Raji (cell line): ENCODE data around the gene POLG.

Experiments
- POLR2A ChIP-seq: IDR thresholded peaks from 2 replicates; pipeline ENCODE4 v1.6.1; 2011; ENCODE audit warnings: low read depth, low read length, control low read depth; ENCODE audit not compliant: insufficient read depth

The POLG gene

DNA sequence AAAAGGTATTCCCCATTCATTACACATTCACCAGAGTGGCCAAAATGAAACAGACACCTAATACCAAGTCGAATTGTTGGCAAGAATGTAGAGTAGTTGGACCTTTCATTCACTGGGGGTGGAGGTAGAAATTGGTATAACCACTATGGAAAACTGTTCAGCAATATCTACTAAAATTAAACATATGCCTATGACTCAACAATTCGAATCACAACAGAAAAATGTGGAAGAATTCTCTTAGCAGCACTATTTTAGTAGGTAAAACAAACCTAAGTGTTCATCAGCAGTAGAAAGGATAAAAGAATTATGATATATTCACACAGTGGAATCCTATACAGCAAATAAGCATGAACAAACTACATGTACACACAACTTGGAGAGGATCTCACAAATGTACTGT, 30.6 kb downstream of the POLG start:
- TF ChIP-seq POLR2A: no peak

DNA sequence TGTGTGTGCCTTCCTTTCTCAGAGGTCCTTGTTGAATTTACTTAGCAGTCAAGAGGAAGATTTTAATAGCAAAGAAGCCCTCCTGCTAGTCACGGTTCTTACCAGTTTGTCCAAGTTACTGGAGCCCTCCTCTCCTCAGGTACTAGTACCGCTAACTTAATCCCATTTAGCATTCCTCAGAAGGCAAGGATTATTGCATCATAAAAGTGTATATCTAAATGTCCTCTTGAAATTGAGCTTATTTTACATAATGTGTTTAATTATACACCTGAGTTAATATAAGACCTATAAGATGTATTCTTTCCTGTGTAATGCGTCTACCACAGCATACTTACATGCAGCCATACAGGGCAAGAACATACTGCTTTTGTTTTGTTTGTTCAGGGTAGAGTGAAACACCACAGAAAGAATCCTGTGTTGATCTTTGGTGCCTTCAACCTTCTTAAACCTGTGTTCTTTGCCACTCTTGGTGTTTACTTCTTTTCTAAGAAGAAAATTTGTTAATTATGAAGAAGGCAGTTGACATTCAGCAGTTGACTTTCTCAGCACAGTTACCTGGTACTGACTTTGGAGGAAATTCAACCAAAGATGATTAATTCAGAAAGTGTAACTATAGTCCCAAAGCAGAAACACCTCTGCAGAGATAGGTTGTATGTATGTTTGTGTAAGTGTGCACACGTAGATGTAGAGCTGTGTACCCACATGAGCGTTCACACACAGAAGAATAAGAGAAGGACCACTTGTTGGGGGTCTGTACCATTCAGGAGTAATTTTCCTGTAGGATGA, 33.1 kb downstream of the POLG start:
- no peak for TF ChIP-seq POLR2A

DNA sequence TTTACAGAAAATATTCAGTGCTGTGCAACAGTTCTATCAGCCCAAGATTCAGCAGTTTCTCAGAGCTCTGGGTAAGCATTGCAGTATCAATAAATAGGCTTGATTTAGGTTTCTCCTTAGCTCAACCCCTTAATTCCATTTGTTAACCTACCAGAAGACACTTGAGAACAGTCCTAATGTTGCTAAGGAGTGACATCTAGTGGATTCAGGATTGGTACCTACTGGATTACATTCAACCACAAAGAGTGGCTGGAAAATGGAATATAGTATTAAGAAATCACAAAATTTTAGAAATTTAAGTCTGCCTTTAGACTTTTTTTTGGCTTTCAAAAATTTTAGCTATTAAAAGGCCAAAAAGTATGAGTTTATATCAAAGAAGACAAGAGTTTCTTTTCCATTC, 34.7 kb downstream of the POLG start:
- TF ChIP-seq POLR2A: no peak

DNA sequence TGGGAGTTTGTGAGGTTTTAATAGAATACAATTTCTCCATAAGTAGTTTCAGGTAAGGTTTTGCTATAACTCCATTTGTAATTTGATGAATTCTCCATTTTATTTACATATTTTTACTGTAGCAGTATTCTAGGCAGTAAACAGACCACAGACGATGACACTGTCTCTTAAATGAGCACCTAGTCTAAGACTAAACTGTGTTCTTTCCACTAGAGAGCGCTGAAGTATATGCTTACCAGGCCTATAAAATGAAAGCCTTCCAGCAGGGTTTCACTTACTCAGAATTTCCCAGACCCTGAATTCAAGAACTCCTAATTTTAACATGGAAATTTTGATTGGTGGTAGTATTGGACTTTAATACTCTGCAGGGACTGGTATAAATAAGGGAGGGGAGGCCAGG, 41.6 kb downstream of the POLG start:
- TF ChIP-seq POLR2A: no peak

DNA sequence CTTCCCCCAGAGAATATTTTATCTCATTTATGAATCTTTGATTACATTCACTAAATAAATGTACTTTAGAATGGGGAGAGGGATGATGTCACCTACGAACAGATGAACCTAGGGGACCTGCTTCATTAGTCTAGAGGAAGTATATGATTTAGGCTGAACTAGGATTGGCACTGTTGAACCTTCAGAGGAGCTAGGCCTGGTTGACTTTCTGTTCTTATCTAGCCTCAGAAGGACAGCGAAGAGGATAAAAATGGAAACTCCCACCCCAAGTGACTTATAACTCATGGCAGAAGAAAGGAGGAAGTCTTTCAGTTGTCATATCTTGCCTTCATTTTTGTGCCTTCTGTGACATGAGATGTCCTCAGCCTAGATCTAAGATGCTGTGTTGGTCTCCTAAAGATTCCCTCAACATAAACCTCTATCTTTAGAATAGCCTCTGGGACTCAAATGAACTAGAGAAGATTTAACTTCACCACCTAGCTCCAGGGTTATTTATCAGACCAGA, 42.6 kb downstream of the POLG start:
- TF ChIP-seq POLR2A: no peak

DNA sequence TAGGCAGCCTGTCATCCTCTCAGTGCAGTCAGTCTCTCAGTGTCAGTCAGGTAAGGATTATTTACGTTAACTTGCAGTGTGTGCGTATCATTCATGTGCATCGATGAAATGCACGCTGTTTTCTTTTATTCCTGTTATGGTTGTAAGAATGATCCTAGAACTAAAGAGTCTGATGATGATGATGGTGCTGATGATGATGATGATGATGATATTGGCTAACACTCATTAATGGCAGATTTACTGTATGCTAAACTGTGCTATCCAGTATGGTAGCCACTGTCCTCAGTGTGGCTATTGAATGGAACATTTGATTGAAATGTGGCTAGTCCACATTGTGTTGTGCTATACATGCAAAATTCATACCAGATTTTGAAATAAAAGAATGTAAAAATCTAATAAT, 51.4 kb downstream of the POLG start:
- no peak for TF ChIP-seq POLR2A

DNA sequence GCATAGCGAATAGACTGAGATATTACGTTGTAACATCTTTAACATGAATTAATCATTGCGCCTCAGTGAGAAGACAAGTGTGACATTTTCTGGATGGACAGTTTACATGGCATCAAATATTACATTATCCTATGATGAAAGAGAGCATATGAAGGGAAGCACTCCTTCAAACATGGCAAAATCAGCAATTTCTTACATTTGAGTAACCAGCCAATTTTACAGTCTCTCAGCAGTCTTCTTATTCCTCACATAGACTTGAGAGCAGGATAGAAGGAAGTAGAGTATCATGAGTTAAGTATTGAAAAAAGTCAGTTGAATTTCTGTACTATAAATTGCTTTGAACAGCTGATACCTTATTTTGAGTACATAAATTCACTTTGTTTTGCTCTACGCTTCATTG, 52.0 kb downstream of the POLG start:
- TF ChIP-seq POLR2A: no peak

DNA sequence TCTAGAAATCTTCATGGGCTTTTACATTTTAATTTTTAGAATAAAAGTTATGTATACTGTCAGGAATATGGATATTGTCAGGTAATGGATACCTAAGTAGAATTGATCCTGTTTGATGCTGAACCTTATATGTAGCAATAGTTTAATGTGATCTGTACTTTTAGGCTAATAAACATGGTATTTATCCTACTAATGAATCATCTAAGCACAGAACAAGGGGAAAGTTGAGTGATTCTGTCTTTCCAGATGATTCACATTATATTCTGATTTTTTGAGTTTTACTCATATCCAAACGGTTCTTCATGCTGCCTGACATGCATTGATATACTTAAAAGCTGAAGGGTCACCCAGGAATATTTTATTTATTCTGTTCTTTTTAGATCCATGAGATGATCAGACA, 56.3 kb downstream of the POLG start:
- TF ChIP-seq POLR2A: no peak
